ENCODE measurements around the gene LZTFL1. TPM values are rescaled to one million over a fixed set of nuclear protein-coding genes. Genes with fewer than 3 reads are reported as not detected.
A peak's percentile ranks its signal among the peaks of the same experiment; 100 is the strongest.

Gene LZTFL1, protein sequence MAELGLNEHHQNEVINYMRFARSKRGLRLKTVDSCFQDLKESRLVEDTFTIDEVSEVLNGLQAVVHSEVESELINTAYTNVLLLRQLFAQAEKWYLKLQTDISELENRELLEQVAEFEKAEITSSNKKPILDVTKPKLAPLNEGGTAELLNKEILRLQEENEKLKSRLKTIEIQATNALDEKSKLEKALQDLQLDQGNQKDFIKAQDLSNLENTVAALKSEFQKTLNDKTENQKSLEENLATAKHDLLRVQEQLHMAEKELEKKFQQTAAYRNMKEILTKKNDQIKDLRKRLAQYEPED
- total RNA-seq (2021; ENCODE audit: unreplicated experiment) (21.0 TPM), Bru-seq, nascent RNA (percentile 48 among the genes with signal in this experiment), BruChase-seq, experiment 1, labeled RNA remaining after a 6-hour chase (percentile 57 among the genes with signal in this experiment), BruChase-seq, experiment 2, labeled RNA remaining after a 2-hour chase (percentile 44 among the genes with signal in this experiment)
- polyA plus RNA-seq (2012), result 9.1 and 14.5 TPM in 2 replicates
- long read RNA-seq, full-length matches to known transcripts, result 11 of 18 reads
- long read RNA-seq, partial matches to known transcripts, result 3 of 18 reads
- long read RNA-seq, other reads (novel, unspliced or antisense), result 4 of 18 reads

DNA sequence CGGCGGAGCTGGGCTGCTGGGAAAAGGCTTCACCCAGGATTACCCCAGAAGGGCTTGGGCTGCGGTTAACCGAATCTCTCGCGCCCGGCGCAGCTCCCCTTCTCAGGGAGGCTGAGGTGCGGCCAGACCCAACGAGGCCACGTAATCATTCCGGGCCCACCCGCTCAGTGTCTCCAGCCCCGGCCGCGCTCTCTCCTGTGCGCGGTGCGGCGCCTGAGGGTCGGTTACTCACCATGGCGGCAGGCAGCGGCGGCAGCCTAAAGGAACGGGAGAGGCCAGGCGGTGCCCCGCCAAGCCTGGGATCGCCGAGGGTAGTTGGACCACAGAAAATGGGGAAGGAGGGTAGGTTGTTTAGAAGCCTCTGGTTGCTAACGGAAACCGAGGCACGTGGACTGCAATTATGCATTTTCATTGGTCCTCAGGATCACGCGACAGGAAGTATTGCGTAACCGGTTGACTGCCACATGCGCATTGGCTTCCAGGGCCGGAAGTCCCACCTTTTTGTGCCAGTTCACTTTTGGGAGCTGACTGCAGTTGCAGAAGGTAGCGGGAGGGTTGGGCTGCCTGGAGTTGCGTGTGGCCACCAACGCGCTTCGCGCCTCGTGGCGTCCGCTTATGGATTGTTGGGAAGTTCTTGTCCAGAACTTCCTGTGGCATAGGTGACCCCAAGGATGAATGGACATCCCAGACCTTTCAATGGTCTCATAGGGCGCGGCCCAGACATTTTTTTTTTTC lies at the start of gene LZTFL1:
LZTFL1 (minus strand) TSS at position 363 of the 735 bp plus-strand sequence; CDS start at position 235, 128 bp downstream.
- Histone ChIP-seq H3K4me2 (ENCODE audit: low read length) (peak within 1 kb of the TSS; percentile 85), H3K36me3 (ENCODE audit: control insufficient read depth in 1 of 2, insufficient read depth in 2 of 2, low read length in 2 of 2) (no peaks in the 10 kb centered on the region), H3K27me3 (ENCODE audit: insufficient read depth, low read length) (no peaks in the 10 kb centered on the region), H3K9ac (ENCODE audit: low read length) (peak within 1 kb of the TSS; percentile 70), H3K4me1 (ENCODE audit: control insufficient read depth in 1 of 2, insufficient read depth in 2 of 2, low read length in 2 of 2) (peaks cover 3 to 14% of the 10 kb centered on the region in 2 experiments; a peak in 3 of 4 replicates), H3K79me2 (ENCODE audit: insufficient read depth, low read length) (no peaks in the 10 kb centered on the region), H2AFZ (ENCODE audit: low read depth, low read length, poor library complexity, severe bottlenecking) (peak within 1 kb of the TSS; percentile 20), H3K9me2 (ENCODE audit: insufficient read depth) (no peaks in the 10 kb centered on the region), H3K9me3 (ENCODE audit: control insufficient read depth in 1 of 2, insufficient read depth in 1 of 2, low read depth in 1 of 2, low read length in 2 of 2) (no peaks in the 10 kb centered on the region), H4K20me1 (ENCODE audit: insufficient read depth) (no peaks in the 10 kb centered on the region), H3K4me3 (replicated peaks in 1 of 2; ENCODE audit: low read depth in 1 of 2, low read length in 2 of 2) (peak within 1 kb of the TSS; percentile 76 to 88), H3K27ac (ENCODE audit: low read depth, low read length) (peak within 1 kb of the TSS; percentile 20; the same call in 1 of the 2 replicates)
- intact Hi-C loops (cut with micrococcal nuclease), result no loop called here
- CTCF ChIA-PET, result interaction anchor here (1.2 to 1.3 kb wide), 2 partner anchors 9 to 81 kb away, joined by 3 to 4 read pairs; no protein-coding TSS in a partner anchor
- DNase-seq (ENCODE audit: low read depth, low spot score) (peak; percentile 96), ATAC-seq (peak; percentile 92)
- BruUV-seq (replicated peaks), result no TSS peak
- RAD21 ChIA-PET (ENCODE audit: low non-redundant PET in 1 of 2, low total read pairs in 2 of 2, uncharacterized antibody in 2 of 2, unreplicated experiment in 2 of 2), result no interaction called here
- POLR2A ChIA-PET, result interaction anchor here (0.8 to 0.9 kb wide), 2 partner anchors 20 to 26 kb away, joined by 3 to 4 read pairs; no protein-coding TSS in a partner anchor
- TF ChIP-seq JUND (IDR thresholded peaks at IDR 0.05), result no peak
- TF ChIP-seq, protein P1, sequence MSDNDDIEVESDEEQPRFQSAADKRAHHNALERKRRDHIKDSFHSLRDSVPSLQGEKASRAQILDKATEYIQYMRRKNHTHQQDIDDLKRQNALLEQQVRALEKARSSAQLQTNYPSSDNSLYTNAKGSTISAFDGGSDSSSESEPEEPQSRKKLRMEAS (IDR thresholded peaks at IDR 0.05), result peak; percentile 98
- TF ChIP-seq, protein P2, sequence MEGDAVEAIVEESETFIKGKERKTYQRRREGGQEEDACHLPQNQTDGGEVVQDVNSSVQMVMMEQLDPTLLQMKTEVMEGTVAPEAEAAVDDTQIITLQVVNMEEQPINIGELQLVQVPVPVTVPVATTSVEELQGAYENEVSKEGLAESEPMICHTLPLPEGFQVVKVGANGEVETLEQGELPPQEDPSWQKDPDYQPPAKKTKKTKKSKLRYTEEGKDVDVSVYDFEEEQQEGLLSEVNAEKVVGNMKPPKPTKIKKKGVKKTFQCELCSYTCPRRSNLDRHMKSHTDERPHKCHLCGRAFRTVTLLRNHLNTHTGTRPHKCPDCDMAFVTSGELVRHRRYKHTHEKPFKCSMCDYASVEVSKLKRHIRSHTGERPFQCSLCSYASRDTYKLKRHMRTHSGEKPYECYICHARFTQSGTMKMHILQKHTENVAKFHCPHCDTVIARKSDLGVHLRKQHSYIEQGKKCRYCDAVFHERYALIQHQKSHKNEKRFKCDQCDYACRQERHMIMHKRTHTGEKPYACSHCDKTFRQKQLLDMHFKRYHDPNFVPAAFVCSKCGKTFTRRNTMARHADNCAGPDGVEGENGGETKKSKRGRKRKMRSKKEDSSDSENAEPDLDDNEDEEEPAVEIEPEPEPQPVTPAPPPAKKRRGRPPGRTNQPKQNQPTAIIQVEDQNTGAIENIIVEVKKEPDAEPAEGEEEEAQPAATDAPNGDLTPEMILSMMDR (IDR thresholded peaks at IDR 0.05 in 2 of 3, conservative IDR thresholded peaks at IDR 0.05 in 1 of 3; ENCODE audit: borderline replicate concordance in 1 of 3, insufficient read depth in 1 of 3, low read depth in 2 of 3, low read length in 2 of 3), result no peak
- no peak for TF ChIP-seq RAD21 (IDR thresholded peaks at IDR 0.05; ENCODE audit: low read depth)
- no peak for TF ChIP-seq SRF (IDR thresholded peaks at IDR 0.05; ENCODE audit: low read depth)
- peak; percentile 92 for TF ChIP-seq SP1 (IDR thresholded peaks at IDR 0.05; ENCODE audit: low read depth)
- no peak for TF ChIP-seq EGR1 (IDR thresholded peaks at IDR 0.05; ENCODE audit: low read depth)
- TF ChIP-seq CEBPB (IDR thresholded peaks at IDR 0.05; ENCODE audit: low read depth), result peak; percentile 100
- peak; percentile 91 for TF ChIP-seq CBX3 (IDR thresholded peaks at IDR 0.05; ENCODE audit: low read depth)
- TF ChIP-seq EZH2 (IDR thresholded peaks at IDR 0.05), result no peak
- TF ChIP-seq ZFX (IDR thresholded peaks at IDR 0.05), result peak; percentile 44; the same call in 1 of the 2 replicates
- TF ChIP-seq ELF1 (IDR thresholded peaks at IDR 0.05; ENCODE audit: borderline replicate concordance, low read depth), result no peak
- TF ChIP-seq YY1 (IDR thresholded peaks at IDR 0.05; ENCODE audit: extremely low read depth, insufficient replicate concordance, low read depth, low read length), result peak; percentile 41
- TF ChIP-seq EZH2phosphoT487 (IDR thresholded peaks at IDR 0.05; ENCODE audit: borderline replicate concordance), result no peak
- TF ChIP-seq TCF7L2 (IDR thresholded peaks at IDR 0.05; ENCODE audit: borderline replicate concordance, extremely low read depth, insufficient read depth, insufficient read length), result no peak
- peak; percentile 87 for TF ChIP-seq POLR2A (IDR thresholded peaks at IDR 0.05; ENCODE audit: borderline replicate concordance, extremely low read depth, insufficient read depth, insufficient read length)
- TF ChIP-seq POLR2AphosphoS5 (IDR thresholded peaks at IDR 0.05; ENCODE audit: low read depth, low read length), result peak; percentile 92
- TF ChIP-seq, protein P3, sequence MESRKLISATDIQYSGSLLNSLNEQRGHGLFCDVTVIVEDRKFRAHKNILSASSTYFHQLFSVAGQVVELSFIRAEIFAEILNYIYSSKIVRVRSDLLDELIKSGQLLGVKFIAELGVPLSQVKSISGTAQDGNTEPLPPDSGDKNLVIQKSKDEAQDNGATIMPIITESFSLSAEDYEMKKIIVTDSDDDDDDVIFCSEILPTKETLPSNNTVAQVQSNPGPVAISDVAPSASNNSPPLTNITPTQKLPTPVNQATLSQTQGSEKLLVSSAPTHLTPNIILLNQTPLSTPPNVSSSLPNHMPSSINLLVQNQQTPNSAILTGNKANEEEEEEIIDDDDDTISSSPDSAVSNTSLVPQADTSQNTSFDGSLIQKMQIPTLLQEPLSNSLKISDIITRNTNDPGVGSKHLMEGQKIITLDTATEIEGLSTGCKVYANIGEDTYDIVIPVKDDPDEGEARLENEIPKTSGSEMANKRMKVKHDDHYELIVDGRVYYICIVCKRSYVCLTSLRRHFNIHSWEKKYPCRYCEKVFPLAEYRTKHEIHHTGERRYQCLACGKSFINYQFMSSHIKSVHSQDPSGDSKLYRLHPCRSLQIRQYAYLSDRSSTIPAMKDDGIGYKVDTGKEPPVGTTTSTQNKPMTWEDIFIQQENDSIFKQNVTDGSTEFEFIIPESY (IDR thresholded peaks at IDR 0.05; ENCODE audit: extremely low read depth, insufficient replicate concordance, low read length), result no peak
- peak; percentile 98 for TF ChIP-seq SIN3A (IDR thresholded peaks at IDR 0.05; ENCODE audit: low read depth)
